T follicular helper cell (primary cell): Measurements from ENCODE around the gene BCAS3.

Experiments used
- DNase-seq: peaks from one replicate; pipeline ENCODE4 v3.0.0-alpha.2; 2020; ENCODE audit warnings: low read depth

Gene BCAS3

DNA sequence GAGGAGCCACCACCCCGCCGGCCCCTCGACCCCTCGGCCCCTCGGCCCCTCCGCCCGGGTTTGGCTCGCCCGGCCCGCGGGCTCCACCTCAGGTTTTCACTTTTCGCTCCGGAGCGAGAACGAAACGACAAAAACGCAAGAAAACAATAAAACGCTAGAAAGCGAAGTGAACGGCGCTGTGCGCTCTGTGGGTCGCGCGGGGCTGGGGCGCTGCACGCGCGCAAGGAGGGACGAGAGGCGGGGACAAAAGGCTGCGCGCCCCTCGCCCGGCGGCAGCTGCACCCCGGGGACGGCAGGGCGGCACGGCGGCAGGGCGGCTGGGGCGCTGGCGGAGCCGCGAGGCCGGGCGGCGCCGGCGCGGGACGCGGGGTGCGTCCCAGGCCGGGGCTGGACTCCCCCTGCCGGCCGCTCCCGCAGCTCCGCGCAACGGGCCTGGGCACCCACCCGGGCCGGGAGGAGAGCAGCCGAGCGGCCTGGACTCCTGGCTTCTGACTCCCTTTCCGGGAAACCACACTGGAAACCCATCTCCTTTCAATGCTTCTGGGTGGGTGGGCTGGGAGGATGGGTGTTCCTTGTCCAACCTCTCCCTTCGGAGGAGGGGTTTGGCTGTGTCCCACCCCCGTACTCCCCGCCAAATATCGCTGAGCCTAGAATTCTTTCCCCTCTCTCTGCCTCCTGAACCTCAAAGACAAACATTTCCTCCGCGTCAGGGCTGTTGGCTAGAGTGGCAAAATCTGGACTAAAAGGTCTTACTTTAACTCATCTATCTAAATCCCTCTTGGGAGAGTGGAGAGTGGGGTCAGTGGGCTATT is 731.9 kb downstream of the BCAS3 start:
- DNase-seq, result no peak

DNA sequence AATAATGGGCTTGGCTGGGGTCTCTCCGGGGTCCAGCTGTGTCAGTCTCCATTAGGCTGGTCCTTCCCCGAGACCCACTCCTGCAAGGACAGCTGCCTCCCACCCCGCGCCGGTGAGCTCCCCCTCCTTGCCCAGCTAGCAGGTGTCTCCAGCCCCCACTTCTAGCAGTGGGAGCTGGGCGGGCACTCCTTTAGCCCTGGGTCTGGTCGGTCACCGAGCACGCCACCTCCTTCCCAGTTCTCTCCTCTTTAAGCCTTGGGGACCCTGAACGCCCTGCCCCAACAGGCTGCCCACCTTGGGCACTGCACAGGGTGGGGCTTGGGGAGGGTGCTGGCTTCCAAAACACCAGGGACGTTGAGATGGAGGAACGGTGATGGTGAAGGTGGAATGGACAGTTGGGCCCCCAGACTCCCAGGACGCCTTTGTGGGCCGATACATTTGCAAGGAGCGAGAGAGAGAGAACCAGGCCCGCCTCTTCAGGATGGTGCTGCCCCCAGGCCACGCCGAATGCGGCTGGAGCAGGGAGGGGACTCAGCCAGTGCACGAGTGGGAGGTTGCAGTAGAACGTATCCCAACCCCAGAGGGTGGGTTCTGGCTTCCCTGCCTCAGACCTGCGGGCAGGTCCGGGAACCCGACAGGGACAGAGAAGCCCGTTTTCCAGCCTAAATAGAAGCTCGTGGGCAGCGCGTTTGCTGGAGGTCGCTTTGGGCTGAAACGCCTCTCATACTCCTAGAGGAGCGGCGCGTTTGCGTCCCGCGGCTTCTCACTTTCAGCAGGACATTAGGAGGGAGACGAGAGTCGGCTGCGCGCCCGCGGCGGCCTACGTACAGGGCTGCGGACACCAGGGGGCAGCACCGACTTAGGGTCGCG is 732.7 kb downstream of the BCAS3 start:
- peak; percentile 65 for DNase-seq

DNA sequence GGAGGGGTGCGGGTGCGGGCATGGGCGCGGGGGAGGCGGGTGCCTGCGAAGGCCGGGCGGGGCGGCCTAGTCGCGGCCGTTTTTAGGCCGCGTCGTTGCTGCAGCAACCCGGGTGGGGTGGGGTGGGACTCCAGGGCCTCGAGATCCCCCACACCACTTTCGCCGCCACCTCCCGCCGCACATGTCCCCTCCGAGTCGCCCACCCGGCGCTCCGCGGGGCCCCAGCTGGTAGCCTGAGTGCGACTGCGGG is 733.3 kb downstream of the BCAS3 start:
- DNase-seq, result no peak

- DNase-seq, result no peak
Observed at GRCh38 chr17:61411261-61412142, 733.9 kb downstream of the BCAS3 start.

- DNase-seq, result peak; percentile 62
Observed at GRCh38 chr17:61412143-61412859, 734.6 kb downstream of the BCAS3 start.

DNA sequence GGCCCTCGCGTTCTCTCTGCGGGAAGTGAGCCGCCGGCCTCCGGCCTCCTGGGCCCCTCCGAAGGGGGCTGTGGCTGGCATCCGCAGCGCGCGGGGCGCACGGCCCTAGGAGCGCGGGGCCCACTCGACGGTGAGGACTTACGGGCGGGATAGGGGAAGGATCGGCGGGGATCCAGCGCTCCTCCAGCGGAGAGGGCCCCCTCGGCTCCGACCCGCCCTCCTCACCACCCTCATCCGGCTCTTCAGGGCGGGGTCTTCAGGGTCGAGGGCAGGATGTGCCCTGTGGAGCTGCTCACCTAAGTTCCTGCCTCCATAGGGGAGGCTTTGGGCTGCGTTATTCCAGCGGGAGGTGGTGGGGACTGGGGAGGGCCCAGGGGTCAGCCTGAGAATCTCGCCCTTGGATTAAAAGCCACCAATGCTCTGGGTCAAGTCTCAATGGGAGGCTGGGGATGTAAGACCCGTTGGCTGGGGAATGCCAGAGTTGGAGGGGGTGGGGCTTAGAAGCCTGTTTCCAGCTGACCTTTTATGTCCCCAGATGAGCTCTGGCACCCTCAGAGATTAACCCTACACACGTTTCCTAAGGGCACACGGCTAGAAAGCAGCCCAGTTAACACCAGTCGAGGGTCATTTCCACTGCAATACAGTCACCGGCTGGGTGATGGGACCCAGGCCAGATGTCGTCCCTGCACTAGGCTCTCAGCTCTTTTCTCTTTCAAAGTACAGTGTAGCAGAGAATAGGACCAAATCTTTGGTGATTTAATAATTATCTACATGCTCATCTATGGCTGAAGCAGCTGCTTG is 735.4 kb downstream of the BCAS3 start:
- DNase-seq, result no peak

- DNase-seq, result no peak
Observed at GRCh38 chr17:61413661-61414126, 736.0 kb downstream of the BCAS3 start.

DNA sequence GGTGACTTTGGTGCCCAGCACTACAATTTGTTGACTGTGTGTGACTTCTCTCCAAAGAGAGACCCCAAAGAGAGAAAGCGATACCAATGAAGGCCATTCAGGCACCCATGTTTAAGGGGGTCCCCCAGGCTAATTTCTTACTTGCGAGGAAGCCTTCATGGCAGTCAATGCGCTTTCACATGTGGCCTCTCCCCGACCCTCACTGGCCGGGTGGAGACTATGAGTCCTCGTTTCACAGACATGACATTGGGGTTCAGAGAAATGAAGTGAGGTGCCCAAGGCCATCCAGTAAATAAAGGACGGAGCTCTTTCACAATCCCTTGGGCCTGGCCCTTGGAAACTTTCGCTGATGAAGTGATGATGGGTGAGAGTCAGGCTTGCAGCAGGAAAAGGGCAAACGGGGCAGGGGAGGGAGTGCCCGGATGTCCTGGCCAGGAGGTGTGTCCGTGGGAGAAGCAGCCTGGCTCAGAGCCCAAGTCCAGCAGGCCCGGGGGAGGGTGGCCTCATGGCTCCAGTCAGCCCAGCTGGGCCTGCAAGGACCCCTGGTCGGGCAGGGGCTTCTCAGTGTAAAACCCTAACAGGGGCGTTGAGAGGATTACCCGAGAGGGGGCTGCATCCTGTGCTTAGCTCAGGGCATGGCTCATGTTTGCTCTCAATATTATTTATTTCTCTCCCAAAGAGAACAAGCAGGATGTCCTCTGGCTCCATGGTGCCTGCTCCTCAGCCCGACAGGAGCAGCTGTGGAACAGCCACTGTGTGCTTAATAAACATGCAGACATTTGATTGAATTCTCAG is 736.7 kb downstream of the BCAS3 start:
- DNase-seq, result no peak

- DNase-seq, result no peak
Observed at GRCh38 chr17:61414936-61415251, 737.2 kb downstream of the BCAS3 start.

- no peak for DNase-seq
Observed at GRCh38 chr17:61415374-61416210, 737.9 kb downstream of the BCAS3 start.

DNA sequence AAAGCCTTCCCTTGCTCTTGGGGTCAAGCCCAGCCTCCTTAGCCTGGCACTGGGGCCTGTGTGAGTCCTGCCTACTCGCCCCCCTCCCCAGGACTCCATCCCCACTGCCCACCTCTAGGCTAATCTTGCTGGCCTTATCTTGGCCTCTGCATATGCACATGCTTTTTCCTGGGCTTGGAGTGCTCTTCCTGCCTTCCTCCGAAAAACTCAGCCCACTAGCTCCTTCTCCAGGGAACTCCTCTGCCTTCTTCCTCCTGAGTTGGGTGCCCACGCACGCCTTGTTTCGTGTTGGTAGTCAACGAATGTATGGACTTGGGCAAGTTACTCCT is 738.5 kb downstream of the BCAS3 start:
- DNase-seq, result no peak

GRCh38 chr17:61416540-61417363 is 739.1 kb downstream of the BCAS3 start:
- DNase-seq, result peak; percentile 32

- DNase-seq, result no peak
Observed at GRCh38 chr17:61418449-61418848, 740.8 kb downstream of the BCAS3 start.

DNA sequence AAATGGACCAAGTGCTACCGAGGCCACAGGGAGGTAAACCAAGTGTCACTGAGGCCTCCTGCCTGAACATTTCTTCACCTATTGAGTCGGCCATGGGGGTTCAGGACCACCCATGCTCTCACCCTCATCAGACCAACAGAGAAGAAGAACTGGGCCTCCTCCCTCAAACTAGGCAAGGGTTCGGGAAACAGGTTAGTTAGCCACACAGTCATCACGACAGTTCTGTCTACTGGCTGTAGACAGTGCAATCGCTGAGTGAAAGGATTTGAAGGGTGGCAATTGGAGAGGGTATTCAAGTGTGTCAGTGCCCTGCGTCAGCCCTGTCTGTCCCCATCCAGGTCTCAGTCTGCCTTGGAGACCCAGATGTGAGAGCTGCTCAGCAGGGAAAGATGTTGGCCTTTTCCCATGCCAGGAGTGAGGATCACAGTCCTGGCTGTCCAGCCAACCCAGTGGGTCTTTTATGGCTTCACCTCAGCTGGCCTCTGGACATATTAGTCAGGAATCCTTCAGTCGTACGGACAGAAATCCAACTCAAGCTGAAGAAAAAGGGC is 741.9 kb downstream of the BCAS3 start:
- no peak for DNase-seq

GRCh38 chr17:61420052-61420451 is 742.4 kb downstream of the BCAS3 start:
- no peak for DNase-seq

- DNase-seq, result no peak
Observed at GRCh38 chr17:61420745-61421398, 743.2 kb downstream of the BCAS3 start.

DNA sequence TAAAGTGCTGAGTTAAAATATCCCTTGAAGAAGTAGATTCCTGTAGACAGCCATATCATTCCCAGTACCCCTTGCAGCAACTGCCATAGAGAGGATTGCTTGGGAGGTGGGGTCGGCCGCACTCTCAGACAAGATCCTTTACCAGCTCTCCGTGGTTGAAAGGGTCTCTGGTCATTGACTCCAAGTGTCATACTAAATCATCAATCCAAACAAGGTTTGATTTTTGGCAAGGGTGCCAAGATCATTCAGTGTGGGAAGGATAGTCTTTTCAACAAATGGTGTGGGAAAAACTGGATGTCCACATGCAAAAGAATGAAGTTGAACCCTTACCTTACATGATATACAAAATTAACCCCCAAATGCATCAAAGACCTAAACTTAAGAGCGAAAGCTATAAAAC is 743.8 kb downstream of the BCAS3 start:
- no peak for DNase-seq
